Trophoblast cell (in vitro differentiated cells and primary cell): ENCODE results near the gene CEP89. TPM values are rescaled to one million over a fixed set of nuclear protein-coding genes. Genes with fewer than 3 reads are reported as not detected.
"Not testable (repeated sequence)": the region's sequence is repeated elsewhere in the genome, so short reads cannot be mapped to it uniquely, and the experiment has no call there.

Source experiments
- DNase-seq, 2 donors: peaks; one replicate each; pipeline ENCODE4 v3.0.0-alpha.2; 2016
- H2AFZ ChIP-seq: 2 replicates; pipeline ENCODE4 v1.6.1; 2013; ENCODE audit warnings: low read length, moderate library complexity, mild to moderate bottlenecking; ENCODE audit not compliant: insufficient read depth, poor library complexity
- H2AK5ac ChIP-seq: 2 replicates; pipeline ENCODE4 v1.6.1; 2013; ENCODE audit warnings: mild to moderate bottlenecking, low read length
- H2BK120ac ChIP-seq: 2 replicates; pipeline ENCODE4 v1.6.1; 2013; ENCODE audit warnings: low read length, mild to moderate bottlenecking, moderate library complexity; ENCODE audit not compliant: insufficient read depth, poor library complexity
- H2BK12ac ChIP-seq: 2 replicates; pipeline ENCODE4 v1.6.1; 2013; ENCODE audit warnings: mild to moderate bottlenecking, low read length, moderate library complexity
- H2BK5ac ChIP-seq: 2 replicates; pipeline ENCODE4 v1.6.1; 2013; ENCODE audit warnings: low read length, low read depth, moderate library complexity, mild to moderate bottlenecking; ENCODE audit not compliant: poor library complexity
- H3K14ac ChIP-seq: 2 replicates; pipeline ENCODE4 v1.6.1; 2013; ENCODE audit warnings: mild to moderate bottlenecking, low read length
- H3K18ac ChIP-seq: 2 replicates; pipeline ENCODE4 v1.6.1; 2013; ENCODE audit warnings: mild to moderate bottlenecking, low read length
- H3K23ac ChIP-seq: 2 replicates; pipeline ENCODE4 v1.6.1; 2013; ENCODE audit warnings: low read length
- H3K27ac ChIP-seq: 2 replicates; pipeline ENCODE4 v1.5.1; 2013; ENCODE audit warnings: low read depth, mild to moderate bottlenecking, inconsistent platforms, low read length, moderate library complexity
- H3K27me3 ChIP-seq: 2 replicates; pipeline ENCODE4 v1.6.1; 2013; ENCODE audit warnings: inconsistent platforms, mild to moderate bottlenecking, low read length, moderate library complexity; ENCODE audit not compliant: insufficient read depth
- H3K36me3 ChIP-seq, 2 experiments: 1 replicate in 1 of 2; 2 replicates in 1 of 2; pipeline ENCODE4 v1.6.1; 2013; ENCODE audit warnings: low read length in 2 of 2, mild to moderate bottlenecking in 2 of 2, moderate library complexity in 1 of 2; ENCODE audit not compliant: insufficient read depth in 2 of 2, control insufficient read depth in 1 of 2
- H3K4ac ChIP-seq: 2 replicates; pipeline ENCODE4 v1.6.1; 2013; ENCODE audit warnings: low read depth, mild to moderate bottlenecking, low read length, moderate library complexity
- H3K4me1 ChIP-seq, 2 experiments: 1 replicate in 1 of 2; 2 replicates in 1 of 2; pipeline ENCODE4 v1.6.1; 2013; ENCODE audit warnings: low read length in 2 of 2, mild to moderate bottlenecking in 2 of 2, moderate library complexity in 1 of 2; ENCODE audit not compliant: insufficient read depth in 2 of 2, control insufficient read depth in 1 of 2
- H3K4me2 ChIP-seq: 2 replicates; pipeline ENCODE4 v1.6.1; 2013; ENCODE audit warnings: inconsistent platforms, mild to moderate bottlenecking, low read length, moderate library complexity
- H3K4me3 ChIP-seq: 2 replicates; pipeline ENCODE4 v1.5.1; 2013; ENCODE audit warnings: mild to moderate bottlenecking, low read depth, low read length, inconsistent platforms
- H3K79me1 ChIP-seq: one replicate; pipeline ENCODE4 v1.6.1; 2013; ENCODE audit warnings: low read length
- H3K79me2 ChIP-seq: 2 replicates; pipeline ENCODE4 v1.6.1; 2013; ENCODE audit warnings: low read length, mild to moderate bottlenecking; ENCODE audit not compliant: control insufficient read depth, insufficient read depth, poor library complexity
- H3K9ac ChIP-seq: 2 replicates; pipeline ENCODE4 v1.6.1; 2013; ENCODE audit warnings: mild to moderate bottlenecking, low read length
- H3K9me3 ChIP-seq: 2 replicates; pipeline ENCODE4 v1.6.1; 2013; ENCODE audit warnings: low read depth, mild to moderate bottlenecking, control low read depth, inconsistent platforms, low read length; ENCODE audit not compliant: insufficient read depth
- H4K12ac ChIP-seq: 2 replicates; pipeline ENCODE4 v1.6.1; 2013; ENCODE audit warnings: low read depth, mild to moderate bottlenecking, low read length, moderate library complexity
- H4K8ac ChIP-seq: 2 replicates; pipeline ENCODE4 v1.6.1; 2013; ENCODE audit warnings: low read depth, mild to moderate bottlenecking, low read length, moderate library complexity
- H4K91ac ChIP-seq: one replicate; pipeline ENCODE4 v1.6.1; 2013; ENCODE audit warnings: low read depth, mild to moderate bottlenecking, low read length, moderate library complexity
- whole genome bisulfite sequencing: extraction: QIAGEN DNeasy Blood & Tissue Kit; methylation state at CpG from one replicate; pipeline ENCODE4 v1.1.7; 2013; ENCODE audit warnings: missing lambda C conversion rate; ENCODE audit not compliant: insufficient read length, insufficient coverage; ENCODE audit errors: extremely low coverage; 5-methylcytosine and 5-hydroxymethylcytosine counted together
- polyA plus RNA-seq: library from polyadenylated mRNA; stranded (reverse); fragments of 200-250 nt; gene quantifications from 2 replicates; pipeline ENCODE4 v1.2.3, GENCODE V29; 2013

CEP89 gene
- polyA plus RNA-seq: 23.3 and 23.8 TPM in 2 replicates

DNA sequence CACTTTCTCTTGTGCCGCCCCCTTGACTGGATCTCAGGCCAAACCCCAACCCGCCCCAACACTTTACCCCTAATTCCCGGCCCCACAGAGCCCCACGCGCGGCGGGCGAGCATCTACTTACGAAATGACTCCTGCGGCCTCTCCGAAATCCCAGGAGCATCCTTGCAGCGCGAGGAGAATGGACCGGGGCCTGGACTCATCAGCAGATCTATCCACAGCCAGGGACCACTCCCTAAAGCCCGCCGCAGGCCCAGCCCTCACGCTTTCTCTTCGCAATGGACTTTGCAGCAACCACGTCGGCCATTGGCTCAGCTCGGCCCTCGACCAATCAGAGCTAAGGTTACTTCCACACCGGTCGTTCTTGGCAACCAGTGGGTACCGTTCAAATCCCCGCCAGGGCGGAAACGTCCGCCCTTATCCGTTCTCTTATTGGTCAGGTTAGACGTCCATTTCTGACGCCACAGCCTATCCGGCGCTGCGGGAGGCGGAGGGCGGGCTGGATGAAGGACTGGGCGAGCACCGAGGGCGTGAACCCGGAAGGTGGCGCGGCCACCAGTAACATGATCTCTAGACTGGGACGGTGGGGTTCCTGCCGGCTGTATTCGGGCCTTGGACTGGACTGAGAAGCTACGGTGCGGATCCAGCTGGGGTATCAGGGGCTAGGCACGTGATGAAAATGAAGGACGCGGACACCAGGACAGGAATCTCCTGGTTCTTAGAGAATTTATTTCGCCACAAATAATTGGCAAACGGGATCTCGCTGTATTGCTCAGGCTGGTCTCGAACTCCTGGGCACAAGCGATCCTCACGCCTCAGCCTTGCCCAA lies at the start of gene CEP89, which contains the start of gene FAAP24:
TSS of gene CEP89 (minus strand) at position 244 of the 826 bp plus-strand sequence. CDS start at position 160, 84 bp downstream.
TSS of gene FAAP24 (plus strand) at position 528 of the 826 bp plus-strand sequence. CDS start 955 bp downstream, outside the sequence.
- H3K4ac ChIP-seq: peak within 1 kb of the TSS; percentile 84
- H2BK12ac ChIP-seq: no peak within 1 kb of the TSS
- H3K18ac ChIP-seq: peak within 1 kb of the TSS; percentile 14
- H3K4me3 ChIP-seq: peak within 1 kb of the TSS; percentile 85
- H3K36me3 ChIP-seq: peaks cover 8 to 11% of the 10 kb centered on the region in 2 experiments
- H3K79me2 ChIP-seq: peaks cover 4% of the 10 kb centered on the region
- no peaks in the 10 kb centered on the region for H3K27me3 ChIP-seq
- H4K91ac ChIP-seq: peak within 1 kb of the TSS; percentile 40
- H4K8ac ChIP-seq: peak within 1 kb of the TSS; percentile 82
- H3K9me3 ChIP-seq: no peaks in the 10 kb centered on the region
- H2BK5ac ChIP-seq: peak within 1 kb of the TSS; percentile 7
- H3K14ac ChIP-seq: peak within 1 kb of the TSS; percentile 1
- no peak within 1 kb of the TSS for H2BK120ac ChIP-seq
- peak within 1 kb of the TSS; percentile 82 for H3K4me2 ChIP-seq
- no CpG with 5 or more reads among the region's 57 CpGs for WGBS
- H3K23ac ChIP-seq: no peak within 1 kb of the TSS
- H3K9ac ChIP-seq: peak within 1 kb of the TSS; percentile 71
- peak within 1 kb of the TSS; percentile 4 for H2AFZ ChIP-seq
- DNase-seq: peak; percentile 99 to 100
- H4K12ac ChIP-seq: peak within 1 kb of the TSS; percentile 33
- H3K27ac ChIP-seq: no peak within 1 kb of the TSS
- peak within 1 kb of the TSS; percentile 59 for H2AK5ac ChIP-seq
- peaks cover 3 to 4% of the 10 kb centered on the region in 2 experiments for H3K4me1 ChIP-seq
- peaks cover 3% of the 10 kb centered on the region for H3K79me1 ChIP-seq

- H2AFZ ChIP-seq, H3K79me2 ChIP-seq, H2BK5ac ChIP-seq, H3K18ac ChIP-seq, H2BK120ac ChIP-seq, H4K91ac ChIP-seq, H3K23ac ChIP-seq, H2BK12ac ChIP-seq, H3K27me3 ChIP-seq, H3K4ac ChIP-seq, H2AK5ac ChIP-seq, H3K4me1 ChIP-seq, H4K8ac ChIP-seq, H4K12ac ChIP-seq, H3K79me1 ChIP-seq, H3K9me3 ChIP-seq, H3K27ac ChIP-seq, H3K4me2 ChIP-seq, H3K14ac ChIP-seq, H3K36me3 ChIP-seq, H3K4me3 ChIP-seq, H3K9ac ChIP-seq: not testable (repeated sequence)
- no CpG with 5 or more reads among the region's 4 CpGs for WGBS
- peak in 1 of 2 donors; percentile 9 for DNase-seq
These were observed 39.1 kb upstream of the CEP89 start for GRCh38 chr19:33010891-33011290.

GRCh38 chr19:33008738-33009137 lies 37.0 kb upstream of the CEP89 start:
- no CpG with 5 or more reads among the region's 4 CpGs for WGBS
- Histone ChIP-seq H3K4me2 (no peak overlapping the region), H3K9me3 (no peaks in the 10 kb centered on the region), H3K27ac (no peak overlapping the region), H3K36me3 (peaks cover 0 to 3% of the 10 kb centered on the region in 2 experiments), H2AK5ac (no peak overlapping the region), H3K4me3 (no peak overlapping the region), H3K14ac (no peak overlapping the region), H3K27me3 (no peaks in the 10 kb centered on the region), H3K79me1 (no peaks in the 10 kb centered on the region), H2BK5ac (no peak overlapping the region), H4K8ac (no peak overlapping the region), H2AFZ (no peak overlapping the region), H4K91ac (no peak overlapping the region), H2BK120ac (no peak overlapping the region), H2BK12ac (no peak overlapping the region), H3K9ac (no peak overlapping the region), H3K18ac (no peak overlapping the region), H3K79me2 (no peaks in the 10 kb centered on the region), H3K23ac (no peak overlapping the region), H3K4ac (no peak overlapping the region), H4K12ac (no peak overlapping the region), H3K4me1 (peaks cover 5 to 8% of the 10 kb centered on the region in 2 experiments)
- DNase-seq: no peak

GRCh38 chr19:33005440-33005839 lies 33.7 kb upstream of the CEP89 start:
- H2BK5ac ChIP-seq: no peak overlapping the region
- no peak overlapping the region for H4K91ac ChIP-seq
- H3K27ac ChIP-seq: no peak overlapping the region
- no peak overlapping the region for H2BK12ac ChIP-seq
- no peak overlapping the region for H2AFZ ChIP-seq
- no peak overlapping the region for H3K14ac ChIP-seq
- H3K4me2 ChIP-seq: no peak overlapping the region
- peak; percentile 30 to 87 for DNase-seq
- H3K4ac ChIP-seq: no peak overlapping the region
- H3K79me1 ChIP-seq: no peaks in the 10 kb centered on the region
- H3K9ac ChIP-seq: no peak overlapping the region
- H3K79me2 ChIP-seq: no peaks in the 10 kb centered on the region
- no peak overlapping the region for H3K18ac ChIP-seq
- H4K8ac ChIP-seq: no peak overlapping the region
- no CpG with 5 or more reads among the region's 5 CpGs for WGBS
- no peak overlapping the region for H4K12ac ChIP-seq
- H3K23ac ChIP-seq: no peak overlapping the region
- H3K4me1 ChIP-seq: no peaks in the 10 kb centered on the region
- H3K9me3 ChIP-seq: no peaks in the 10 kb centered on the region
- no peak overlapping the region for H2BK120ac ChIP-seq
- H3K27me3 ChIP-seq: no peaks in the 10 kb centered on the region
- peaks cover 2 to 3% of the 10 kb centered on the region in 2 experiments for H3K36me3 ChIP-seq
- no peak overlapping the region for H2AK5ac ChIP-seq
- no peak overlapping the region for H3K4me3 ChIP-seq
